HCT116 (cell line): ENCODE measurements around the gene NCLN. TPM values are rescaled to one million over a fixed set of nuclear protein-coding genes. Genes with fewer than 3 reads are reported as not detected.

Experiments
- ATAC-seq: fragments of 200-7000 bp; cut with Tn5 transposase; 2 replicates; pipeline ENCODE4 v1.9.1; 2020; ENCODE audit warnings: mild to moderate bottlenecking, moderate library complexity
- BruUV-seq: library from RNA; stranded (reverse); fragments of 400-500 nt; replicated peaks from 2 replicates; lab custom pipeline; 2021; lab: Mats Ljungman, UMichigan
- CTCF ChIA-PET: fragments of 300-600 bp; sonication (Branson Sonifier 250); formaldehyde crosslinking; loops from one replicate; lab custom pipeline; 2021; ENCODE audit warnings: antibody characterized with exemption; lab: Charles Lee
- POLR2A ChIA-PET: fragments of 300-600, 350-600 bp; sonication (Branson Sonifier 250); formaldehyde crosslinking; loops from one replicate; lab custom pipeline; 2021; ENCODE audit warnings: antibody characterized with exemption; lab: Charles Lee
- RAD21 ChIA-PET, 2 experiments: fragments of 300-600 bp; sonication (Branson Sonifier 250); formaldehyde crosslinking; loops; one replicate each; lab custom pipeline; 2023; ENCODE audit warnings: low total read pairs in 2 of 2; ENCODE audit not compliant: uncharacterized antibody in 2 of 2, unreplicated experiment in 2 of 2, low non-redundant PET in 1 of 2; lab: Charles Lee
- DNase-seq: peaks from one replicate; pipeline ENCODE4 v3.0.0-alpha.2; 2010; ENCODE audit warnings: low read depth, low spot score
- H2AFZ ChIP-seq: fragments of 200-600 bp; shearing (Covaris generic), sonication (generic); 2 replicates; pipeline ENCODE4 v1.6.1; 2017; ENCODE audit warnings: low read depth, mixed run types, mixed read lengths, antibody characterized with exemption, low read length; ENCODE audit not compliant: poor library complexity, severe bottlenecking
- H3K27ac ChIP-seq: 2 replicates; pipeline ENCODE4 v1.5.1; 2012; ENCODE audit warnings: low read depth, low read length
- H3K27me3 ChIP-seq: fragments of 200-600 bp; sonication (generic); 2 replicates; pipeline ENCODE4 v1.6.1; 2016; ENCODE audit warnings: mixed run types, low read length, mixed read lengths; ENCODE audit not compliant: insufficient read depth
- H3K36me3 ChIP-seq, 2 experiments: fragments of 200-500 bp in 1 of 2; fragments of 200-600 bp in 1 of 2; sonication (Bioruptor generic) in 1 of 2; sonication (generic) in 1 of 2; 2 replicates each; pipeline versions ENCODE4 v1.5.1 to v1.6.1; 2014 to 2016; ENCODE audit warnings: low read length in 2 of 2, inconsistent platforms in 1 of 2, mixed read lengths in 1 of 2, mixed run types in 1 of 2; ENCODE audit not compliant: insufficient read depth in 2 of 2, control insufficient read depth in 1 of 2
- H3K4me1 ChIP-seq, 2 experiments: fragments of 200-600 bp in 1 of 2; sonication (generic) in 1 of 2; 2 replicates each; pipeline versions ENCODE4 v1.5.1 to v1.6.1; 2012 to 2017; ENCODE audit warnings: low read length in 2 of 2, inconsistent platforms in 1 of 2, mild to moderate bottlenecking in 1 of 2, mixed read lengths in 1 of 2, mixed run types in 1 of 2, moderate library complexity in 1 of 2; ENCODE audit not compliant: insufficient read depth in 2 of 2, control insufficient read depth in 1 of 2
- H3K4me2 ChIP-seq: fragments of 200-600 bp; sonication (generic); 2 replicates; pipeline ENCODE4 v1.6.1; 2017; ENCODE audit warnings: mixed run types, low read length, mixed read lengths
- H3K4me3 ChIP-seq, 2 experiments: fragments of 200-600 bp in 1 of 2; sonication (generic) in 1 of 2; replicated peaks in 1 of 2; 2 replicates each; pipeline ENCODE4 v1.5.1; 2011 to 2016; ENCODE audit warnings: low read length in 2 of 2, control low read depth in 1 of 2, low read depth in 1 of 2, mild to moderate bottlenecking in 1 of 2, mixed read lengths in 1 of 2, mixed run types in 1 of 2
- H3K79me2 ChIP-seq: fragments of 200-600 bp; sonication (generic); 2 replicates; pipeline ENCODE4 v1.6.1; 2017; ENCODE audit warnings: mild to moderate bottlenecking, mixed run types, low read length, moderate library complexity, mixed read lengths; ENCODE audit not compliant: insufficient read depth
- H3K9ac ChIP-seq: fragments of 200-600 bp; sonication (generic); 2 replicates; pipeline ENCODE4 v1.6.1; 2016; ENCODE audit warnings: low read length, mixed read lengths
- H3K9me2 ChIP-seq: fragments of 200-600 bp; sonication (generic), shearing (Covaris generic); 2 replicates; pipeline ENCODE4 v1.6.1; 2017; ENCODE audit warnings: mixed run types, mild to moderate bottlenecking, moderate library complexity; ENCODE audit not compliant: insufficient read depth
- H3K9me3 ChIP-seq, 2 experiments: fragments of 200-500 bp in 1 of 2; fragments of 200-600 bp in 1 of 2; sonication (Bioruptor generic) in 1 of 2; sonication (generic) in 1 of 2; 2 replicates each; pipeline ENCODE4 v1.6.1; 2014 to 2017; ENCODE audit warnings: low read length in 2 of 2, mixed read lengths in 2 of 2, inconsistent platforms in 1 of 2, low read depth in 1 of 2, mild to moderate bottlenecking in 1 of 2, mixed run types in 1 of 2, moderate library complexity in 1 of 2; ENCODE audit not compliant: control insufficient read depth in 1 of 2, insufficient read depth in 1 of 2
- H4K20me1 ChIP-seq: fragments of 200-600 bp; sonication (generic), shearing (Covaris generic); 2 replicates; pipeline ENCODE4 v1.6.1; 2017; ENCODE audit warnings: mixed run types, mild to moderate bottlenecking, moderate library complexity; ENCODE audit not compliant: insufficient read depth
- CBX3 ChIP-seq: IDR thresholded peaks from 2 replicates; pipeline ENCODE4 v1.6.1; 2012; ENCODE audit warnings: low read depth
- CEBPB ChIP-seq: IDR thresholded peaks from 2 replicates; pipeline ENCODE4 v1.6.1; 2012; ENCODE audit warnings: low read depth
- ELF1 ChIP-seq: IDR thresholded peaks from 2 replicates; pipeline ENCODE4 v1.6.1; 2012; ENCODE audit warnings: low read depth, borderline replicate concordance
- JUND ChIP-seq: IDR thresholded peaks from 2 replicates; pipeline ENCODE4 v1.6.1; 2012
- MAX ChIP-seq: IDR thresholded peaks from 2 replicates; pipeline ENCODE4 v1.6.1; 2012
- POLR2AphosphoS5 ChIP-seq: IDR thresholded peaks from 2 replicates; pipeline ENCODE4 v1.6.1; 2011; ENCODE audit warnings: mild to moderate bottlenecking, low read depth, low read length, moderate library complexity
- RAD21 ChIP-seq: IDR thresholded peaks from 2 replicates; pipeline ENCODE4 v1.6.1; 2012; ENCODE audit warnings: low read depth, mild to moderate bottlenecking
- SIN3A ChIP-seq: IDR thresholded peaks from 2 replicates; pipeline ENCODE4 v1.6.1; 2012; ENCODE audit warnings: low read depth
- TCF7L2 ChIP-seq: IDR thresholded peaks from 2 replicates; pipeline ENCODE4 v1.7.0; 2011; ENCODE audit warnings: borderline replicate concordance, inconsistent platforms; ENCODE audit not compliant: insufficient read depth, insufficient read length; ENCODE audit errors: extremely low read depth
- intact Hi-C: fragments of 100-400 bp; cut with micrococcal nuclease; formaldehyde crosslinking; loops from 2 replicates; pipeline ENCODE4 v1.10.0; 2022
- total RNA-seq: library from RNA; stranded (reverse); gene quantifications from one replicate; pipeline ENCODE4 v1.2.1, GENCODE V29; 2021; ENCODE audit not compliant: unreplicated experiment
- TF ChIP-seq, protein P1 (sequence below): IDR thresholded peaks from 2 replicates; pipeline ENCODE4 v1.6.1; 2012; ENCODE audit warnings: low read depth
- TF ChIP-seq, protein P2 (sequence below), 3 experiments: fragments of 200-600 bp in 1 of 3; sonication (generic) in 1 of 3; IDR thresholded peaks in 2 of 3; conservative IDR thresholded peaks in 1 of 3; 2 replicates each; pipeline ENCODE4 v1.5.1; 2012 to 2017; ENCODE audit warnings: low read depth in 2 of 3, low read length in 2 of 3, antibody characterized with exemption in 1 of 3, borderline replicate concordance in 1 of 3, control low read depth in 1 of 3, mild to moderate bottlenecking in 1 of 3, mixed read lengths in 1 of 3, mixed run types in 1 of 3, moderate library complexity in 1 of 3; ENCODE audit not compliant: insufficient read depth in 1 of 3

NCLN gene
- total RNA-seq, 1 experiment from 2014 or later: 119 TPM

- no peak for TF ChIP-seq MAX
- no peak for TF ChIP-seq TCF7L2
- no peaks in the 10 kb centered on the region for H3K9me2 ChIP-seq
- no peak overlapping the region for H3K27ac ChIP-seq
- RAD21 ChIA-PET: no interaction called here
- intact Hi-C loops: no loop called here
- CTCF ChIA-PET: no interaction called here
- no peaks in the 10 kb centered on the region for H4K20me1 ChIP-seq
- no peak overlapping the region for H3K4me3 ChIP-seq
- no peaks in the 10 kb centered on the region for H3K27me3 ChIP-seq
- H3K9me3 ChIP-seq: no peaks in the 10 kb centered on the region
- peaks cover 10 to 21% of the 10 kb centered on the region in 2 experiments; a peak in 3 of 4 replicates for H3K36me3 ChIP-seq
- H3K4me1 ChIP-seq: no peaks in the 10 kb centered on the region
- no peak overlapping the region for H3K4me2 ChIP-seq
- DNase-seq: no peak
- POLR2A ChIA-PET: no interaction called here
- no peaks in the 10 kb centered on the region for H3K79me2 ChIP-seq
- no peak overlapping the region for H3K9ac ChIP-seq
- TSS peak; percentile 50 for BruUV-seq
- no peak for ATAC-seq
- H2AFZ ChIP-seq: no peak overlapping the region
These were observed 22.8 kb downstream of the NCLN start for GRCh38 chr19:3208317-3209207.

GRCh38 chr19:3210347-3211017, 24.8 kb downstream of the NCLN start:
- ChIA-PET POLR2A (no interaction called here), RAD21 (no interaction called here), CTCF (no interaction called here)
- H3K27ac ChIP-seq: no peak overlapping the region
- H4K20me1 ChIP-seq: no peaks in the 10 kb centered on the region
- no peak overlapping the region for H3K4me2 ChIP-seq
- H3K9ac ChIP-seq: no peak overlapping the region
- no peaks in the 10 kb centered on the region for H3K27me3 ChIP-seq
- intact Hi-C loops: no loop called here
- no peaks in the 10 kb centered on the region for H3K9me3 ChIP-seq
- H3K4me1 ChIP-seq: no peaks in the 10 kb centered on the region
- no peak overlapping the region for H3K4me3 ChIP-seq
- H3K36me3 ChIP-seq: peaks cover 6 to 7% of the 10 kb centered on the region in 2 experiments; a peak in 3 of 4 replicates
- peak; percentile 4 for DNase-seq
- no peaks in the 10 kb centered on the region for H3K79me2 ChIP-seq
- TSS peak; percentile 28 for BruUV-seq
- peak; percentile 88 for ATAC-seq
- H3K9me2 ChIP-seq: no peaks in the 10 kb centered on the region
- H2AFZ ChIP-seq: no peak overlapping the region
- no peak for TF ChIP-seq TCF7L2
- TF ChIP-seq CEBPB: no peak
- TF ChIP-seq, protein P1, sequence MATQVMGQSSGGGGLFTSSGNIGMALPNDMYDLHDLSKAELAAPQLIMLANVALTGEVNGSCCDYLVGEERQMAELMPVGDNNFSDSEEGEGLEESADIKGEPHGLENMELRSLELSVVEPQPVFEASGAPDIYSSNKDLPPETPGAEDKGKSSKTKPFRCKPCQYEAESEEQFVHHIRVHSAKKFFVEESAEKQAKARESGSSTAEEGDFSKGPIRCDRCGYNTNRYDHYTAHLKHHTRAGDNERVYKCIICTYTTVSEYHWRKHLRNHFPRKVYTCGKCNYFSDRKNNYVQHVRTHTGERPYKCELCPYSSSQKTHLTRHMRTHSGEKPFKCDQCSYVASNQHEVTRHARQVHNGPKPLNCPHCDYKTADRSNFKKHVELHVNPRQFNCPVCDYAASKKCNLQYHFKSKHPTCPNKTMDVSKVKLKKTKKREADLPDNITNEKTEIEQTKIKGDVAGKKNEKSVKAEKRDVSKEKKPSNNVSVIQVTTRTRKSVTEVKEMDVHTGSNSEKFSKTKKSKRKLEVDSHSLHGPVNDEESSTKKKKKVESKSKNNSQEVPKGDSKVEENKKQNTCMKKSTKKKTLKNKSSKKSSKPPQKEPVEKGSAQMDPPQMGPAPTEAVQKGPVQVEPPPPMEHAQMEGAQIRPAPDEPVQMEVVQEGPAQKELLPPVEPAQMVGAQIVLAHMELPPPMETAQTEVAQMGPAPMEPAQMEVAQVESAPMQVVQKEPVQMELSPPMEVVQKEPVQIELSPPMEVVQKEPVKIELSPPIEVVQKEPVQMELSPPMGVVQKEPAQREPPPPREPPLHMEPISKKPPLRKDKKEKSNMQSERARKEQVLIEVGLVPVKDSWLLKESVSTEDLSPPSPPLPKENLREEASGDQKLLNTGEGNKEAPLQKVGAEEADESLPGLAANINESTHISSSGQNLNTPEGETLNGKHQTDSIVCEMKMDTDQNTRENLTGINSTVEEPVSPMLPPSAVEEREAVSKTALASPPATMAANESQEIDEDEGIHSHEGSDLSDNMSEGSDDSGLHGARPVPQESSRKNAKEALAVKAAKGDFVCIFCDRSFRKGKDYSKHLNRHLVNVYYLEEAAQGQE: no peak
- no peak for TF ChIP-seq MAX
- TF ChIP-seq CBX3: no peak
- TF ChIP-seq JUND: no peak
- TF ChIP-seq SIN3A: no peak
- no peak for TF ChIP-seq ELF1
- TF ChIP-seq POLR2AphosphoS5: peak; percentile 45
- no peak; the same call in none of the 2 replicates for TF ChIP-seq RAD21
- TF ChIP-seq, protein P2, sequence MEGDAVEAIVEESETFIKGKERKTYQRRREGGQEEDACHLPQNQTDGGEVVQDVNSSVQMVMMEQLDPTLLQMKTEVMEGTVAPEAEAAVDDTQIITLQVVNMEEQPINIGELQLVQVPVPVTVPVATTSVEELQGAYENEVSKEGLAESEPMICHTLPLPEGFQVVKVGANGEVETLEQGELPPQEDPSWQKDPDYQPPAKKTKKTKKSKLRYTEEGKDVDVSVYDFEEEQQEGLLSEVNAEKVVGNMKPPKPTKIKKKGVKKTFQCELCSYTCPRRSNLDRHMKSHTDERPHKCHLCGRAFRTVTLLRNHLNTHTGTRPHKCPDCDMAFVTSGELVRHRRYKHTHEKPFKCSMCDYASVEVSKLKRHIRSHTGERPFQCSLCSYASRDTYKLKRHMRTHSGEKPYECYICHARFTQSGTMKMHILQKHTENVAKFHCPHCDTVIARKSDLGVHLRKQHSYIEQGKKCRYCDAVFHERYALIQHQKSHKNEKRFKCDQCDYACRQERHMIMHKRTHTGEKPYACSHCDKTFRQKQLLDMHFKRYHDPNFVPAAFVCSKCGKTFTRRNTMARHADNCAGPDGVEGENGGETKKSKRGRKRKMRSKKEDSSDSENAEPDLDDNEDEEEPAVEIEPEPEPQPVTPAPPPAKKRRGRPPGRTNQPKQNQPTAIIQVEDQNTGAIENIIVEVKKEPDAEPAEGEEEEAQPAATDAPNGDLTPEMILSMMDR (IDR thresholded peaks at IDR 0.05 in 2 of 3, conservative IDR thresholded peaks at IDR 0.05 in 1 of 3; ENCODE audit: borderline replicate concordance in 1 of 3, insufficient read depth in 1 of 3, low read depth in 2 of 3, low read length in 2 of 3): peak; percentile 40 to 85 (median 70); a peak in 5 of 6 replicates
